HG02970 (cell line): ENCODE data around the gene ABT1.
"Not testable (repeated sequence)": the region's sequence is repeated elsewhere in the genome, so short reads cannot be mapped to it uniquely, and the experiment has no call there.

ENCODE experiments used
- ATAC-seq: cut with Tn5 transposase; IDR thresholded peaks from one replicate; pipeline ENCODE4 v1.9.1; 2021; ENCODE audit warnings: mild to moderate bottlenecking, moderate library complexity, moderate number of reproducible peaks; ENCODE audit not compliant: unreplicated experiment, low FRiP score

ABT1 gene

GRCh38 chr6:26596579-26597388 lies at the start of gene ABT1:
Gene ABT1, plus strand, starts transcription at chr6:26596953. Its CDS starts 30 bp downstream, at chr6:26596983.
- ATAC-seq = peak; percentile 78

- ATAC-seq = not testable (repeated sequence)
Measured at GRCh38 chr6:26547363-26547762, 49.4 kb upstream of the ABT1 start.

- no peak for ATAC-seq
Measured at GRCh38 chr6:26550250-26550993, 46.3 kb upstream of the ABT1 start.

GRCh38 chr6:26552205-26552604 lies 44.5 kb upstream of the ABT1 start:
- no peak for ATAC-seq

GRCh38 chr6:26552640-26553188 lies 44.0 kb upstream of the ABT1 start:
- ATAC-seq = no peak

GRCh38 chr6:26553264-26553634 lies 43.5 kb upstream of the ABT1 start:
- ATAC-seq = peak; percentile 53

- ATAC-seq = peak; percentile 39
Measured at GRCh38 chr6:26553635-26554446, 42.9 kb upstream of the ABT1 start.

GRCh38 chr6:26554447-26554696 lies 42.4 kb upstream of the ABT1 start:
- ATAC-seq = peak; percentile 3

- peak; percentile 10 for ATAC-seq
Measured at GRCh38 chr6:26554697-26555504, 41.9 kb upstream of the ABT1 start.

GRCh38 chr6:26555505-26556262 lies 41.1 kb upstream of the ABT1 start:
- no peak for ATAC-seq

- no peak for ATAC-seq
Measured at GRCh38 chr6:26556263-26557070, 40.3 kb upstream of the ABT1 start.

- ATAC-seq = peak; percentile 46
Measured at GRCh38 chr6:26561533-26562466, 35.0 kb upstream of the ABT1 start.

- ATAC-seq = no peak
Measured at GRCh38 chr6:26563488-26563887, 33.3 kb upstream of the ABT1 start.

GRCh38 chr6:26568601-26569432 lies 27.9 kb upstream of the ABT1 start:
- peak; percentile 59 for ATAC-seq

GRCh38 chr6:26569433-26569764 lies 27.4 kb upstream of the ABT1 start:
- no peak for ATAC-seq

- ATAC-seq = no peak
Measured at GRCh38 chr6:26570027-26570809, 26.5 kb upstream of the ABT1 start.
